Spleen (tissue), 7 donors: Measurements from ENCODE around the gene FMNL3.
"Not testable (repeated sequence)": the region's sequence is repeated elsewhere in the genome, so short reads cannot be mapped to it uniquely, and the experiment has no call there.

Experiments used
- POLR2AphosphoS5 ChIP-seq, 3 donors: sonication (generic); formaldehyde crosslinking; IDR thresholded peaks; one replicate each; pipeline ENCODE4 v1.5.1; 2017; ENCODE audit warnings: antibody characterized with exemption in 3 of 3
- TF ChIP-seq, protein P1 (sequence below), 11 experiments: fragments of 200-600 bp in 7 of 11; fragments of 450-650 bp in 4 of 11; sonication (generic) in 4 of 11; IDR thresholded peaks in 8 of 11; conservative IDR thresholded peaks in 3 of 11; 1 replicate in 7 of 11; 2 replicates in 4 of 11; pipeline versions ENCODE4 v1.4.0 to v1.8.0; 2016 to 2021; ENCODE audit warnings: antibody characterized with exemption in 11 of 11, inconsistent platforms in 4 of 11, mild to moderate bottlenecking in 1 of 11
- donor health status: DM: no; HTN: no; CAD: no; lungs with moderate emphysema.
- donor health status: DM: no; HTN: no; CAD: no.
- donor health status: DM: no; HTN: no; CAD: no.

DNA sequence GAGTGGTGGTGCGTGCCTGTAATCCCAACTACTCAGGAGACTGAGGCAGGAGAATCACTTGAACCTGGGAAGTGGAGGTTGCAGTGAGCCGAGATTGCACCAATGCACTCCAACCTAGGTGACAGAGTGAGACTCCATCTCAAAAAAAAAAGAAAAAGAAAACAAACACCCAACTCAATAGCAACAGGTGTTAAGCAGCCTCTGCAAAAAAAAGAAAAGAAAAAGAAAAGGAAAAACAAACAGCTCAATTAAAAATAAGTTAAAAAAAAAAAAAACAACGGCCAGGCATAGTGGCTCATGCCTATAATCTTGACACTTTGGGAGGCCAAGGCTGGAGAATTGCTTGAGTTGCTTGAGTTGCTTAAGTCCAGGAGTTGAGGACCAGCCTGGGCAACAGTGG lies 10.6 kb upstream of the FMNL3 start:
- TF ChIP-seq, protein P1, sequence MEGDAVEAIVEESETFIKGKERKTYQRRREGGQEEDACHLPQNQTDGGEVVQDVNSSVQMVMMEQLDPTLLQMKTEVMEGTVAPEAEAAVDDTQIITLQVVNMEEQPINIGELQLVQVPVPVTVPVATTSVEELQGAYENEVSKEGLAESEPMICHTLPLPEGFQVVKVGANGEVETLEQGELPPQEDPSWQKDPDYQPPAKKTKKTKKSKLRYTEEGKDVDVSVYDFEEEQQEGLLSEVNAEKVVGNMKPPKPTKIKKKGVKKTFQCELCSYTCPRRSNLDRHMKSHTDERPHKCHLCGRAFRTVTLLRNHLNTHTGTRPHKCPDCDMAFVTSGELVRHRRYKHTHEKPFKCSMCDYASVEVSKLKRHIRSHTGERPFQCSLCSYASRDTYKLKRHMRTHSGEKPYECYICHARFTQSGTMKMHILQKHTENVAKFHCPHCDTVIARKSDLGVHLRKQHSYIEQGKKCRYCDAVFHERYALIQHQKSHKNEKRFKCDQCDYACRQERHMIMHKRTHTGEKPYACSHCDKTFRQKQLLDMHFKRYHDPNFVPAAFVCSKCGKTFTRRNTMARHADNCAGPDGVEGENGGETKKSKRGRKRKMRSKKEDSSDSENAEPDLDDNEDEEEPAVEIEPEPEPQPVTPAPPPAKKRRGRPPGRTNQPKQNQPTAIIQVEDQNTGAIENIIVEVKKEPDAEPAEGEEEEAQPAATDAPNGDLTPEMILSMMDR (IDR thresholded peaks at IDR 0.05 in 8 of 11, conservative IDR thresholded peaks at IDR 0.05 in 3 of 11), result not testable (repeated sequence)
- TF ChIP-seq POLR2AphosphoS5 (IDR thresholded peaks at IDR 0.05), result not testable (repeated sequence)
